Loucy (cell line): Measurements from ENCODE around the gene RHOJ.

Source experiments
- H2AFZ ChIP-seq: fragments of 200-600 bp; sonication (generic); 2 replicates; pipeline ENCODE4 v1.6.0; 2016; ENCODE audit warnings: antibody characterized with exemption, mild to moderate bottlenecking, low read length, moderate library complexity
- H3F3A ChIP-seq: fragments of 200-600 bp; 2 replicates; pipeline ENCODE4 v1.6.0; 2016; ENCODE audit warnings: antibody characterized with exemption, low read depth, mild to moderate bottlenecking
- H3K27me3 ChIP-seq: fragments of 200-600 bp; sonication (generic); 2 replicates; pipeline ENCODE4 v1.6.1; 2014; ENCODE audit warnings: low read length, mild to moderate bottlenecking; ENCODE audit not compliant: insufficient read depth, poor library complexity, severe bottlenecking
- H3K36me3 ChIP-seq: fragments of 200-600 bp; sonication (generic); 2 replicates; pipeline ENCODE4 v1.6.1; 2016; ENCODE audit warnings: low read length; ENCODE audit not compliant: insufficient read depth
- H3K4me1 ChIP-seq: fragments of 200-600 bp; sonication (generic); 2 replicates; pipeline ENCODE4 v1.5.1; 2014; ENCODE audit warnings: low read length, mild to moderate bottlenecking; ENCODE audit not compliant: insufficient read depth, poor library complexity, severe bottlenecking
- H3K4me2 ChIP-seq: fragments of 200-600 bp; sonication (generic); 2 replicates; pipeline ENCODE4 v1.6.0; 2014; ENCODE audit warnings: antibody characterized with exemption, low read length, low read depth, mild to moderate bottlenecking; ENCODE audit not compliant: poor library complexity, severe bottlenecking
- H3K4me3 ChIP-seq: fragments of 200-600 bp; sonication (generic); 2 replicates; pipeline ENCODE4 v1.5.1; 2014; ENCODE audit warnings: low read length, mild to moderate bottlenecking, mixed read lengths; ENCODE audit not compliant: poor library complexity, severe bottlenecking
- H3K79me2 ChIP-seq: fragments of 200-600 bp; sonication (generic); 2 replicates; pipeline ENCODE4 v1.6.1; 2014; ENCODE audit warnings: low read length; ENCODE audit not compliant: insufficient read depth
- H3K9ac ChIP-seq: fragments of 200-600 bp; sonication (generic); 2 replicates; pipeline ENCODE4 v1.6.0; 2014; ENCODE audit warnings: mild to moderate bottlenecking, low read depth, low read length, moderate library complexity; ENCODE audit not compliant: poor library complexity, severe bottlenecking
- H3K9me2 ChIP-seq: fragments of 200-600 bp; sonication (generic); replicated peaks from 2 replicates; pipeline ENCODE4 v1.6.1; 2016; ENCODE audit warnings: low read depth, low read length, mixed read lengths
- H3K9me3 ChIP-seq: fragments of 200-600 bp; sonication (generic); 2 replicates; pipeline ENCODE4 v1.6.1; 2014; ENCODE audit warnings: mild to moderate bottlenecking, antibody characterized with exemption, low read length, low read depth; ENCODE audit not compliant: insufficient read depth
- H4K20me1 ChIP-seq: fragments of 200-600 bp; sonication (generic); 2 replicates; pipeline ENCODE4 v1.6.0; 2014; ENCODE audit warnings: antibody characterized with exemption, low read length, mild to moderate bottlenecking; ENCODE audit not compliant: insufficient read depth, poor library complexity, severe bottlenecking
- CTCF ChIP-seq: fragments of 200-600 bp; sonication (generic); conservative IDR thresholded peaks from 2 replicates; pipeline ENCODE4 v1.5.1; 2014; ENCODE audit warnings: mild to moderate bottlenecking, antibody characterized with exemption, low read length
- EZH2phosphoT487 ChIP-seq: fragments of 200-600 bp; IDR thresholded peaks from 2 replicates; pipeline ENCODE4 v1.6.1; 2018; ENCODE audit warnings: antibody characterized with exemption, mild to moderate bottlenecking, moderate library complexity, borderline replicate concordance

The RHOJ gene

GRCh38 chr14:63220526-63220925, 16.3 kb downstream of the RHOJ start:
- no peaks in the 10 kb centered on the region for H4K20me1 ChIP-seq
- H3K4me3 ChIP-seq: no peak overlapping the region
- H3K4me1 ChIP-seq: no peaks in the 10 kb centered on the region
- no peaks in the 10 kb centered on the region for H3K9me2 ChIP-seq
- H3K4me2 ChIP-seq: no peak overlapping the region
- no peaks in the 10 kb centered on the region for H3K9me3 ChIP-seq
- H3K79me2 ChIP-seq: no peaks in the 10 kb centered on the region
- H3K9ac ChIP-seq: no peak overlapping the region
- H3K27me3 ChIP-seq: no peaks in the 10 kb centered on the region
- TF ChIP-seq CTCF (no peak), EZH2phosphoT487 (no peak)
- no peaks in the 10 kb centered on the region for H3F3A ChIP-seq
- H3K36me3 ChIP-seq: no peaks in the 10 kb centered on the region
- H2AFZ ChIP-seq: no peak overlapping the region

- Histone ChIP-seq H3K9me2 (no peaks in the 10 kb centered on the region), H3F3A (no peaks in the 10 kb centered on the region), H3K79me2 (no peaks in the 10 kb centered on the region), H3K4me1 (no peaks in the 10 kb centered on the region), H3K9me3 (no peaks in the 10 kb centered on the region), H3K9ac (no peak overlapping the region), H3K36me3 (no peaks in the 10 kb centered on the region), H2AFZ (no peak overlapping the region), H4K20me1 (no peaks in the 10 kb centered on the region), H3K27me3 (no peaks in the 10 kb centered on the region), H3K4me3 (no peak overlapping the region), H3K4me2 (no peak overlapping the region)
- TF ChIP-seq EZH2phosphoT487 (no peak), CTCF (no peak)
Observed at GRCh38 chr14:63223596-63223995, 19.4 kb downstream of the RHOJ start.

GRCh38 chr14:63224196-63224595, 20.0 kb downstream of the RHOJ start:
- no peak overlapping the region for H3K4me3 ChIP-seq
- no peak overlapping the region for H2AFZ ChIP-seq

More at GRCh38 chr14:63224196-63224595, 20.0 kb downstream of the RHOJ start:
- Histone ChIP-seq H3F3A (no peaks in the 10 kb centered on the region), H3K9me3 (no peaks in the 10 kb centered on the region), H3K4me1 (no peaks in the 10 kb centered on the region), H3K4me2 (no peak overlapping the region), H4K20me1 (no peaks in the 10 kb centered on the region), H3K36me3 (no peaks in the 10 kb centered on the region), H3K9me2 (no peaks in the 10 kb centered on the region), H3K79me2 (no peaks in the 10 kb centered on the region), H3K27me3 (no peaks in the 10 kb centered on the region), H3K9ac (no peak overlapping the region)
- TF ChIP-seq EZH2phosphoT487 (no peak), CTCF (no peak)
